Mesodermal cell (in vitro differentiated cells): ENCODE measurements around the gene C6orf120. TPM values are rescaled to one million over a fixed set of nuclear protein-coding genes. Genes with fewer than 3 reads are reported as not detected.

Experiments
- H3K27ac ChIP-seq: 2 replicates; pipeline ENCODE4 v1.7.0; 2013; ENCODE audit warnings: mild to moderate bottlenecking, low read depth, low read length, moderate library complexity; ENCODE audit not compliant: severe bottlenecking
- H3K36me3 ChIP-seq: 2 replicates; pipeline ENCODE4 v1.7.1; 2013; ENCODE audit warnings: mild to moderate bottlenecking, low read length, moderate library complexity; ENCODE audit not compliant: control insufficient read depth, insufficient read depth
- H3K4me1 ChIP-seq: one replicate; pipeline ENCODE4 v1.7.1; 2013; ENCODE audit warnings: mild to moderate bottlenecking, low read length; ENCODE audit not compliant: insufficient read depth, control insufficient read depth, poor library complexity, severe bottlenecking
- H3K4me3 ChIP-seq: 2 replicates; pipeline ENCODE4 v1.7.0; 2013; ENCODE audit warnings: low read length, control low read depth, mild to moderate bottlenecking; ENCODE audit not compliant: insufficient read depth, poor library complexity, severe bottlenecking; ENCODE audit errors: extremely low read depth
- H3K9me3 ChIP-seq: 2 replicates; pipeline ENCODE4 v1.7.1; 2013; ENCODE audit warnings: mild to moderate bottlenecking, low read length, moderate library complexity; ENCODE audit not compliant: control insufficient read depth
- WGBS, 2 experiments: methylation state at CpG; one replicate each; pipeline ENCODE4 v1.1.5; 2013; ENCODE audit warnings: missing lambda C conversion rate in 2 of 2; ENCODE audit not compliant: insufficient coverage in 2 of 2; 5-methylcytosine and 5-hydroxymethylcytosine counted together
- polyA plus RNA-seq, 2 experiments: library from polyadenylated mRNA; stranded (reverse); fragments of 50-300 nt; gene quantifications; one replicate each; pipeline ENCODE4 v1.2.3, GENCODE V29; 2013

Gene C6orf120
- polyA plus RNA-seq (2013, experiment 1 of 2): 31.6 TPM
- polyA plus RNA-seq (2013, experiment 2 of 2): 30.6 TPM

DNA sequence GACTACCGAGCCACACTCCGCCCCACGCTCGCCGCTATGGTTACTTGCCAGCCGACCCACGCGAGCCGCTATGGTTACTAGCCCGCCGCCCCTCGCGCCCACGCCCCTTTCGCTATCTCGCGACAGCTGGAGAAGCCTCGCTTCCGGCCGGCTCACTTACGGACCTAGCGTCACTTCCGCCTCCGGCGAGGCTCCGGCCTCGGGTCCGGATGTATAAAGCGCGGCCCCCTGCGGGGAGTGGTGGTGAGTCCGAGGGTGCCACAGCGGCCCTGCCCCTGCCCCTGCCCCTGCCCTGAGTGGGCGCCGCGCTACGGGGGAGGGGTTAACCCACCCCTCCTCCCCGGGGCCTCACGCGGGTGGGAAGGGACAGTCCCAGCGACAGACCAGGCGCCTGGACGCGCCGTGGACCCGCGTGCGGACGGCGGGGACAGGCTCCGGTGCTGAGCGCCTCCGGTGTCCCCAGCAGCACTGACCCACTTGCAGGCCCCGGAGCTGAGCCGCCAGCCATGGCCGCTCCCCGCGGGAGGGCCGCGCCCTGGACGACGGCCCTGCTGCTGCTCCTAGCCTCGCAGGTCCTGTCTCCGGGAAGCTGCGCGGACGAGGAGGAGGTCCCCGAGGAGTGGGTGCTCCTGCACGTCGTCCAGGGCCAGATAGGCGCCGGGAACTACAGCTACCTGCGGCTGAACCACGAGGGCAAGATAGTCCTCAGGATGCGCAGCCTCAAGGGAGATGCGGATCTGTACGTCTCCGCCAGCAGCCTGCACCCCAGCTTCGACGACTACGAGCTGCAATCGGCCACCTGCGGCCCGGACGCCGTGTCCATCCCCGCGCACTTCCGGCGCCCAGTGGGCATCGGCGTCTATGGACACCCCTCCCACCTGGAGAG lies at the start of gene C6orf120, which contains the start of gene WDR27:
Gene C6orf120 (plus strand): TSS at position 173 of the 886 bp plus-strand sequence. CDS start 334 bp downstream, at position 507.
Gene WDR27 (minus strand): TSS at position 76 of the 886 bp plus-strand sequence. CDS start 13,024 bp downstream, outside the sequence.
- peaks cover 16% of the 10 kb centered on the region for H3K4me1 ChIP-seq
- H3K4me3 ChIP-seq: peak within 1 kb of the TSS; percentile 83
- H3K9me3 ChIP-seq: no peaks in the 10 kb centered on the region
- peaks cover 36% of the 10 kb centered on the region for H3K36me3 ChIP-seq
- H3K27ac ChIP-seq: peak within 1 kb of the TSS; percentile 88
- 0 to 1% methylated on average over 70 to 78 of the region's 92 CpGs for WGBS, 2 experiments

DNA sequence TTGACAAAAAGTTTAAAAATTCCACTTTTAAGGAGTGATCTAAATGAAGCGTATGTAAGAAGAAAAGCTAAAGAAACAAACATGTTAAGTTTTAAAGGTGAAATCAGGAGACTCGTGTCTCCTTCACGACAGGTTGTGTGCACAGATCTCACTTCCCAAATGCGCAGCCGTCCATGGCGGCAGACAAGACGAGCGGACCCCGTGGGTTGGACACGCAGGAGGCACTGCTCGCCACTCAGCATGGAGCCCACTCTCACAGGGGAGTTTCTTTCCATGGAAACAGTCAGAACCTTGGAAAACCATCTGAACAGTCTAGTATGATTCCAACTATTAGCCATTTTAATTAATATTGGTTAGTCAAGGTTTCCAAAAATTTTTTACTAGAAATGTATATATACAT lies 49.0 kb upstream of the C6orf120 start:
- Histone ChIP-seq H3K36me3 (peaks cover 44% of the 10 kb centered on the region), H3K9me3 (no peaks in the 10 kb centered on the region)
- 95 to 96% methylated on average over 9 to 11 of the region's 11 CpGs for WGBS, 2 experiments

DNA sequence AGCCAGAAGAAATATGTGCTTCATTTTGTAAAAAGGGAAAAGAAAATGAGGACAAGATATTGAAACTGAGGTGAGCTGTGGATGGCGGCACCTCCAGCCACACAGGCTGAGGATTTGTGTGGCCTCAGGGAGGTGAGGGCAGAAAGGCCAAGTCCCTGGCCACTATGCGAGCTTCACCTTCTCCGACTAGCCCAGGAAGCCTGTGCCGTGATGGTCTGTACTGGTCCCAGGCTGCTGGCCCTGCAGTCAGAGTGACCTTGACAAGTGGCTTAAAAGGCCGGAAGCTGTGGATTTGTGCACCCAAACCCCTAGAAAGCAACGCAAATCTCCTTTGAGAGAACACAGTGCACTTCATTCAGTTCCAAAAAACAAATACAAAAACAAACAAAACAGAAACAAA lies 48.2 kb upstream of the C6orf120 start:
- 86 to 98% methylated on average over 5 to 6 of the region's 6 CpGs for WGBS, 2 experiments
- no peak overlapping the region for H3K4me3 ChIP-seq
- H3K9me3 ChIP-seq: no peaks in the 10 kb centered on the region
- H3K36me3 ChIP-seq: peaks cover 46% of the 10 kb centered on the region
- no peak overlapping the region for H3K27ac ChIP-seq
- H3K4me1 ChIP-seq: no peaks in the 10 kb centered on the region

More for the DNA sequence above, 49.0 kb upstream of the C6orf120 start:
- H3K27ac ChIP-seq: no peak overlapping the region
- H3K4me1 ChIP-seq: no peaks in the 10 kb centered on the region
- H3K4me3 ChIP-seq: no peak overlapping the region

DNA sequence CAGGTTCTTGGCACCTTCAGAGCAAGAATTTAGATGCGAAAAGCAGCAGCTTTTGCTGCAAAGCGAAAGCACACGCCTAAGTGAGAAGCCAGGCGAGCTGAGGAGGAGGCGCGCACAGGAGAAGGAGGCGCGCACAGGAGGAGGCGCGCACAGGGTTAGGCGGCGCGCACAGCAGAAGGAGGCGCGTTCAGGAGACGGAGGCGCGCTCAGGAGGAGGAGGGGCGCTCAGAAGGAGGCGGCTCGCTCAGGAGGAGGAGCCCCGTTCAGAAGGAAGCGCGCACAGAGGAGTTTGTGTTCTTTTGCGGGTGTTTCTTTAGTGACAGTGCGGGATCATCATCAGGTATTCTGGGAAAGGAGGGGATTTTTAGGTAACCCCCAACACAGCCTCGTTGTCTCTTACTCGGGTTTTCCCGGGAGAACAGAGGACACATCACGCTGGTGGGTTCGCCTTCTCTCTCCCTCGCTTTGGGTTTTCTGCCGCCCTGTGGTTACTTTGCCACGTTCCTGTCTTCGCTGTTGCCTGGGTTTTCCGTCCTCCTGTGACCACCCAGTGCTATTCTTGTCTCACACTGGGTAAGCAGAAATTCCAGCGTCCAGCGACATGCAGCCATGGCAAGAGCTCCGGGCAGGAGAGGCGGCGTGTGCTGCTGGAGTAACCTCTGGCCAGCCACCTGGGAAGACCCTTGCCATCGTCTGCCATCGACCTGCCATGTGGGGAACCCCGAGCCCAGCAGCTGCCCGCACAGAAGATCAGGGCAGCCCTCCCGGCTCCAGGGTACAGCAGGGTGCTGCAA lies 47.1 kb upstream of the C6orf120 start:
- 91 to 92% methylated on average over 36 to 46 of the region's 46 CpGs for WGBS, 2 experiments
- peaks cover 45% of the 10 kb centered on the region for H3K36me3 ChIP-seq
- no peaks in the 10 kb centered on the region for H3K4me1 ChIP-seq
- H3K27ac ChIP-seq: no peak overlapping the region
- H3K9me3 ChIP-seq: no peaks in the 10 kb centered on the region
- H3K4me3 ChIP-seq: no peak overlapping the region

DNA sequence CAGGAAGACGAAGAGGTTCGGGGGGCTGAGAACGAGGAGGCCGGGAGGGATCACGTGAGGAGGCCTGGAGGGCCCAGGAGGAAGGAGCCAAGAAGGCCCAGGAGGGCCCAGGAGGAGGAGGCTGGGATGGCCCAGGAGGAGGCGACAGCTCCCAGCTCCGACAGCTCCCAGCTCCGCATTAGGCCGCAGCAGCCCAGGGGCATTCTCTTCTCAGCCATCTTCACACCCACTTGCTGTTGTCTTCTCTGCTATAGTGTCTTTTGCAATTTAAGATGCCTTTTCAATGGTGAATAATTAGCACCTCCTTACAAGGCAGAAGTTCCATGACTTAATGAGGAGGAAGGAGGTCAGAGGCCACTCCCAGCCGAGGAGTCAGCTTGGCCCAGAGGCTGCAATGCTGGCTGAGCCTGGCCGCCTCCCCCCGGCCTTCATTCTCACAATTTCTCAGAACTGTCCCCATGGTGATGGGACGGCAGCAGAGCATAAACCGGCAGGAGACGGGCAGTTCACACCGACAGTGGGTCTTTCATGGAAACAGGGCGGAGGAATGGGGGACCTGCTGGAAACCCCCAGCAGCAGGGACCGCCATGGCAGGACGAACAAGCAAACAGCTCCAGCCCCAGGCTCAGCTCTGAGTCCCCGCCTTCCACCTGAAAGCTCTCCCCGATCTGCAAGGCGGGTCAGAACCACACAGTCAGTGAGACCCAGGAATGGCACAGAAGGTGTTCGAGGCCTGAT lies 45.2 kb upstream of the C6orf120 start:
- Histone ChIP-seq H3K4me1 (no peaks in the 10 kb centered on the region), H3K27ac (no peak overlapping the region), H3K36me3 (peaks cover 53% of the 10 kb centered on the region), H3K4me3 (no peak overlapping the region), H3K9me3 (no peaks in the 10 kb centered on the region)
- WGBS, 2 experiments: 90 to 93% methylated on average over 19 to 20 of the region's 23 CpGs

DNA sequence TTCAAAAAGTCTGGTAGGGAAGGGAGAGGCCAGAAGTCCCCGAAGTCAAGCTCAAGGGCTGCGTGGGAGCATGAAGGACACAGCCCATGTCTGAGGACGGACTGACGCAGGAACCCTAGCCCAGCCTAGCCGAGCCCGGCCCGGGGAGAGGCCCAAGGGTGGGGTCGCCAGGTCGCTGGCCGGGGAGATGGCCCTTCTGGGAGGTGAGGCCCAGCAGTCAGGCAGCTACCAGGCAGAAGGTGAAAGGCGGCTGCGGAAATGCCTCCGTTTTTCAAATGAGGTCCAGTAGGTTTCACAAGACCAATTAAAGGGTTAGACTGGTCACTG lies 44.7 kb upstream of the C6orf120 start:
- no peaks in the 10 kb centered on the region for H3K4me1 ChIP-seq
- H3K4me3 ChIP-seq: no peak overlapping the region
- no peaks in the 10 kb centered on the region for H3K9me3 ChIP-seq
- 94 to 96% methylated on average over 13 of the region's 13 CpGs for WGBS, 2 experiments
- H3K36me3 ChIP-seq: peaks cover 51% of the 10 kb centered on the region
- no peak overlapping the region for H3K27ac ChIP-seq

GRCh38 chr6:169659820-169660610 lies 41.9 kb upstream of the C6orf120 start:
- Histone ChIP-seq H3K4me3 (no peak overlapping the region), H3K9me3 (no peaks in the 10 kb centered on the region), H3K36me3 (peaks cover 55% of the 10 kb centered on the region), H3K4me1 (no peaks in the 10 kb centered on the region), H3K27ac (no peak overlapping the region)
- WGBS, 2 experiments: 89 to 95% methylated on average over 18 to 19 of the region's 26 CpGs

DNA sequence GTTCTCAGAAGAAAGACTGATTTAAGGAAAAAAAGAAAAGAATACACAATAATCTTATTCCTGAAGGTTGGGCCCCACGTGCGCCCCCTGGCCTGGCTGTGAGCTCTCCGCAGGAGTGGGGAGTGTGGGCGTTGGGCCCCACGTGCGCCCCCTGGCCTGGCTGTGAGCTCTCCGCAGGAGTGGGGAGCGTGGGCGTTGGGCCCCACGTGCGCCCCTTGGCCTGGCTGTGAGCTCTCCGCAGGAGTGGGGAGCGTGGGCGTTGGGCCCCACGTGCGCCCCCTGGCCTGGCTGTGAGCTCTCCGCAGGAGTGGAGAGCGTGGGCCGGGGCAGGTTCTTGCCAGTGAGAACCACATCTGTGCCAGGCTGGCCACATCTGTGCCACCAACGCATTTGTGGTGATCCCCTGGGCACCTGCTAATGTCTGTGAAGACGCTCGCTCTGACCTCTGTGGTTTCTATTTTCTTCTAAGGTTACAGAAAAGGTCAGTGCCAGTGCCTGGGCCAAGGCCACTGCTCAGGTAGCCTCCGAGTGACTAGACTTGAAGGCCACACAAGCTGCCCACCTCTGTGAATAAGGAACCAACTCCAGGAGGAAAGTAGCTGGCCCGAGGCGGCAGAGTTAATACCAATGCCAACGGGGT lies 41.1 kb upstream of the C6orf120 start:
- H3K4me1 ChIP-seq: no peaks in the 10 kb centered on the region
- no peaks in the 10 kb centered on the region for H3K9me3 ChIP-seq
- no peak overlapping the region for H3K4me3 ChIP-seq
- 92 to 95% methylated on average over 23 to 26 of the region's 26 CpGs for WGBS, 2 experiments
- no peak overlapping the region for H3K27ac ChIP-seq
- H3K36me3 ChIP-seq: peaks cover 56% of the 10 kb centered on the region

DNA sequence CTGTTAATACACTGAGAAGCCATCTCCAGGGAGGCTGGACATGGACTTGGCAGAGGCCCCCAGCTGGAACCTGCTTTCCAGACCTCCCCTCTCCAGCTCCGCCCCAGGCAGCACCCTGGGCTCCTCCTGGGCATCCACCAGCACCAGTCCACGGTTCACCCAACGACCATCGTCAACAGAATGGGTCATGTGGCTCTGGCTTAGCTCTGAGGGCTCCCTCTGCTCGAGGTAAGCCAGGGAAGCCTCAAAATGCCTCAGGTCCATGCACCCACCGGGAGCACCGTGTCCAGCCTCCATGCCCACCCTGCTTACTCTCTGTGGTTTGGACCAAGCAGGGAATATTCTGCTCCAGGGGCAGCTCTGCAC lies 40.6 kb upstream of the C6orf120 start:
- Histone ChIP-seq H3K4me3 (no peak overlapping the region), H3K4me1 (no peaks in the 10 kb centered on the region)

More for the DNA sequence above, 40.6 kb upstream of the C6orf120 start:
- 94 to 98% methylated on average over 5 to 7 of the region's 7 CpGs for WGBS, 2 experiments
- peaks cover 51% of the 10 kb centered on the region for H3K36me3 ChIP-seq
- H3K9me3 ChIP-seq: no peaks in the 10 kb centered on the region
- no peak overlapping the region for H3K27ac ChIP-seq
